Endothelial cell of umbilical vein (primary cell): ENCODE data around the gene CNTNAP2.

ENCODE experiments used
- CTCF ChIP-seq, 2 donors: IDR thresholded peaks; 1 replicate in 1 of 2; 2 replicates in 1 of 2; pipeline ENCODE4 v1.5.1; 2011; ENCODE audit warnings: low read length in 2 of 2, mild to moderate bottlenecking in 2 of 2, moderate library complexity in 2 of 2, control low read depth in 1 of 2, inconsistent platforms in 1 of 2, low read depth in 1 of 2; ENCODE audit not compliant: insufficient read depth in 1 of 2; ENCODE audit errors: extremely low read depth in 1 of 2
- EZH2 ChIP-seq: IDR thresholded peaks from 2 replicates; pipeline ENCODE4 v1.6.1; 2012; ENCODE audit warnings: borderline replicate concordance, low read depth, mild to moderate bottlenecking, moderate library complexity, low read length, inconsistent platforms; ENCODE audit not compliant: severe bottlenecking
- FOS ChIP-seq: IDR thresholded peaks from 2 replicates; pipeline ENCODE4 v1.6.1; 2011; ENCODE audit warnings: mild to moderate bottlenecking, low read length, moderate library complexity, borderline replicate concordance; ENCODE audit not compliant: insufficient read depth
- GATA2 ChIP-seq: IDR thresholded peaks from 2 replicates; pipeline ENCODE4 v1.7.0; 2011; ENCODE audit warnings: low read depth, mild to moderate bottlenecking, moderate library complexity, mixed read lengths, low read length; ENCODE audit not compliant: insufficient read length, insufficient read depth
- POLR2A ChIP-seq: IDR thresholded peaks from 2 replicates; pipeline ENCODE4 v1.6.1; 2012; ENCODE audit warnings: low read depth, mild to moderate bottlenecking, control low read depth, low read length
- POLR2AphosphoS5 ChIP-seq: IDR thresholded peaks from 2 replicates; pipeline ENCODE4 v1.6.1; 2012; ENCODE audit warnings: low read depth, mild to moderate bottlenecking, control low read depth, low read length, moderate library complexity; ENCODE audit not compliant: insufficient read depth
- TF ChIP-seq, protein P1 (sequence below): IDR thresholded peaks from 2 replicates; pipeline ENCODE4 v1.6.1; 2011; ENCODE audit not compliant: insufficient read depth, insufficient read length

DNA sequence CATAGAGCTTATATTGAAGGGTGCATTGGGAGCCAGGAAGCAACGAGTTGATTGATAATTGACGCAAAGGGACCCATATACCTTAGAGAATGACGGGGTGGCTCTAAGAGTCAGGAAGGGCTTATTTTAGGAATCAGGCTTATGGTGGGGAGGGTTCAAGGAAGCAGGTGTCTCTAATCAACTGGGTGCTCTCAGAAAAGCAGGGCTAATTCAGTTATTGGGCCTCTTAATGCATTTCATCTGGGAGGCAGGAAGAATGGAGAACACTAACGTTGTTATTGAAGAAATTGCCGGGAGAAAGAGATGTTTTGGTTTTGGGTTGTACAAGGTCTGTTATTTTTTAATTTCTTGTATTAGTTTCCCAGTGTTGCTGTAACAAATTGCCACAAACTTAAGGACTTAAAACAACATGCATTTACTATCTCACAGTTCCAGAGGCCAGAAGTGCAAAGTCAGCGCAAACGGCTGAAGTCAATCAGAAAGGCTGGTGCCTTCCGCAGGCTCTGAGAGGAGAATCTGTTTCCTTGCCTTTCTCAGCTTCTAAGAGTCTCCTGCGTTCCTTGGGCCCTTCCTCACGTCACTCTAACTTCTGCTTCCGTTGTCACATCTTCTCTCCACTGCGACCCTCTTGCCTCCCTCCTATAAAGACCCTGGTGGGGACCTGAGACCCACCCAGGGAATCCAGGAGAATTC lies 2145.5 kb downstream of the CNTNAP2 start:
- no peak for TF ChIP-seq POLR2A
- TF ChIP-seq CTCF (IDR thresholded peaks at IDR 0.05; ENCODE audit: extremely low read depth in 1 of 2, insufficient read depth in 1 of 2, low read depth in 1 of 2, low read length in 2 of 2): no peak
- TF ChIP-seq EZH2: no peak
- no peak for TF ChIP-seq GATA2
- TF ChIP-seq FOS: no peak
- no peak for TF ChIP-seq POLR2AphosphoS5
- TF ChIP-seq, protein P1, sequence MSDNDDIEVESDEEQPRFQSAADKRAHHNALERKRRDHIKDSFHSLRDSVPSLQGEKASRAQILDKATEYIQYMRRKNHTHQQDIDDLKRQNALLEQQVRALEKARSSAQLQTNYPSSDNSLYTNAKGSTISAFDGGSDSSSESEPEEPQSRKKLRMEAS: no peak
